Prostate gland (tissue), 2 donors: ENCODE measurements around the gene GPR68.

Source experiments
- POLR2AphosphoS5 ChIP-seq: sonication (generic); formaldehyde crosslinking; IDR thresholded peaks from one replicate; pipeline ENCODE4 v1.6.1; 2017; ENCODE audit warnings: antibody characterized with exemption
- TF ChIP-seq, protein P1 (sequence below), 4 experiments: fragments of 200-600 bp in 2 of 4; fragments of 450-650 bp in 2 of 4; sonication (generic) in 2 of 4; IDR thresholded peaks; 1 replicate in 3 of 4; 2 replicates in 1 of 4; pipeline ENCODE4 v1.5.1; 2016 to 2019; ENCODE audit warnings: antibody characterized with exemption in 4 of 4, mild to moderate bottlenecking in 2 of 4, moderate library complexity in 2 of 4

DNA sequence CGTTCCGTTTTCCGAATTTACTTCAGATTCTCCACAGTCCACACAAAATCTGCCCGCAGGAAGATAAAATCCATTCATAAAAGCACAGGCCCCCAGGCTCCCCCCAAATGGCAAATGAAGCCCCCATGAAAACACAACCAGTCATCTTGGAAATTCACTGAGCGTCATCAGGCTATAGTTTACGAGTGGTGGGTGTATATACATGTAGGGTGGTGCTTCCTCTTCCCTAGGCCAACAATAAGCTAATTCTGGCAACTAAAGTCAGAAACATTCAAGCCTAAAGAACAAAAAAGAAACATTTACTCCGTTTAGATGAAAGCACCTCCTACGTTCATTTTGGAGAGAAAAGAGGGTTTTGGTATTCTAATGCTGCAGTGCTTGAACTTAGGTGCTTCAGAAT lies 5.8 kb downstream of the GPR68 start:
- TF ChIP-seq, protein P1, sequence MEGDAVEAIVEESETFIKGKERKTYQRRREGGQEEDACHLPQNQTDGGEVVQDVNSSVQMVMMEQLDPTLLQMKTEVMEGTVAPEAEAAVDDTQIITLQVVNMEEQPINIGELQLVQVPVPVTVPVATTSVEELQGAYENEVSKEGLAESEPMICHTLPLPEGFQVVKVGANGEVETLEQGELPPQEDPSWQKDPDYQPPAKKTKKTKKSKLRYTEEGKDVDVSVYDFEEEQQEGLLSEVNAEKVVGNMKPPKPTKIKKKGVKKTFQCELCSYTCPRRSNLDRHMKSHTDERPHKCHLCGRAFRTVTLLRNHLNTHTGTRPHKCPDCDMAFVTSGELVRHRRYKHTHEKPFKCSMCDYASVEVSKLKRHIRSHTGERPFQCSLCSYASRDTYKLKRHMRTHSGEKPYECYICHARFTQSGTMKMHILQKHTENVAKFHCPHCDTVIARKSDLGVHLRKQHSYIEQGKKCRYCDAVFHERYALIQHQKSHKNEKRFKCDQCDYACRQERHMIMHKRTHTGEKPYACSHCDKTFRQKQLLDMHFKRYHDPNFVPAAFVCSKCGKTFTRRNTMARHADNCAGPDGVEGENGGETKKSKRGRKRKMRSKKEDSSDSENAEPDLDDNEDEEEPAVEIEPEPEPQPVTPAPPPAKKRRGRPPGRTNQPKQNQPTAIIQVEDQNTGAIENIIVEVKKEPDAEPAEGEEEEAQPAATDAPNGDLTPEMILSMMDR (IDR thresholded peaks at IDR 0.05), result no peak
- no peak for TF ChIP-seq POLR2AphosphoS5
